Activated CD4-positive, alpha-beta T cell treated with anti-CD3 and anti-CD28 coated beads, Interleukin-2, amount 50 U/mL, for 4 hours (primary cell): ENCODE results near the gene DTX2.
"Not testable (repeated sequence)": the region's sequence is repeated elsewhere in the genome, so short reads cannot be mapped to it uniquely, and the experiment has no call there.

Source experiments
- DNase-seq, 2 experiments: peaks; one replicate each; pipeline ENCODE4 v3.0.0-alpha.2; 2020

DTX2 gene

DNA sequence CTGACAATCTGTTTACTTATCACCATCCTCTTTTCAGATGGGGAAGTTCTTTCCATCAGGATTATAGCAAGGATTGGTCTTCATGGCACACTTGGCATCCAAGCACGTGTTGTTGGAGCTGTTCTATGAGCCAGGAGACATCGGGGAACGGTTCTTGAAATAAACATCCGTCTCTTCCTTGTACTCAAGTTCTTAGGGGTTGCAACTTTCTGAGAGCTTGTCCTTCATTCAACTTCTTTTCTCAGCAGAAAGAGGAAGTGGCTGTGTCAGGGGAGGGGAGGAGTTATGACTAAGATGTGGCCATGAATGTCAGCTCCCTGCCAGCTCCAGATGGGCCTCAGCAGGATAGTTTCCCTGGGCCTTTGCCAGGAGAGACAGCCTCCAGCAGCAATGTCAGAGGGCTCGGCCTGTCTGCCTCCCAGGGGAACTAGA lies 15.9 kb upstream of the DTX2 start:
- DNase-seq: not testable (repeated sequence)

DNA sequence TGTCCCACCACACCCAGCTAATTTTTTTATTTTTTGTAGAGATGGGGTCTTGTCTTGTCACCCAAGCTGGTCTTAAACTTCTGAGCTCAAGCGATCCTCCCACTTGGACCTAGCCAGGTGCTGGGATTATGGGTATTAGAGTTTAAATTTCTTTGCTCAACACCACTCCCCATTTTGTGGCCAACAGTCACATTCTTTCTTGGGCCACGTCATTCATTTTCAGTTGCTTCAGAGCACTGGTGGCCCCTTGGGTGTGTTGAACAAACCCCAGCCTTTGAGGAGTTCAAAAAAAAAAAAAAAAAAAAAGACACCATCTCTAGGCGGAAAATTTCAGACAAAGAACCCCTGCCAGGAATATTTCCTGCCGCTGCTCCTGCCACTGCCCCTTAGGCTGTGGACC lies 4.5 kb upstream of the DTX2 start:
- DNase-seq: not testable (repeated sequence)

DNA sequence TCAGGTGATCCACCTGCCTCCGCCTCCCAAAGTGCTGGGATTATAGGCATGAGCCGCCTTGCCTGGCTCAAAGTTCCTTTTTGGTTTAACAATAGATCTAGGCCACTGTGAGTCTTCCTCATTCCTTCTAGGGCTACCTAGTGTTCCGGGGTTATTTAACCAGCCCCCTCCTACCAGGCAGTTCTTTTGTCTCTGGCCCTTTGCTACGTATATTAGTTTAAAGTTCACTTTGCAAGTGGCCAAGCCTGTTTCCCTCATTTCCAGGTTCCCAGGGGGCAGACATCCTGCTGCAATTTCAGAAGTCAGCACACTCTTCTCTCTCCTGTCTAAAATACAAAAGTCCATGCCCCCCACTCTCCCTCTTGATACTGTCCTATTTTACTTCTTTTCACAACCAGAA lies 3.0 kb upstream of the DTX2 start:
- DNase-seq: not testable (repeated sequence)

DNA sequence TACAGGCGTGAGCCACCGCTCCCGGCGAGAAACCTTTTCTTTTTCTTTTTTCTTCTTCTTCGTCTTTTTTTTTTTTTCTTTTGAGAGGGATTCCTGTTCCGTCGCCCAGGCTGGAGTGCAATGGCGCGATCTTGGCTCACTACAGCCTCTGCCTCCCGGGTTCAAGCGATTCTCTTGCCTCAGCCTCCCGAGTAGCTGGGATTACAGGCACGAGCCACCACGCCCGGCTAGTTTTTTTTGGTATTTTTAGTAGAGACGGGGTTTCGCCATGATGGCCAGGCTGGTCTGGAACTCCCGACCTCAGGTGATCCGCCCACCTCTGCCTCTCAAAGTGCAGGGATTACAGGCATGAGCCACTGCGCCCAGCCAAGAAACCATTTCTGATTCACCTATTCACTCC lies 742 bp upstream of the DTX2 start:
- DNase-seq: not testable (repeated sequence)

GRCh38 chr7:76462271-76462882 lies 868 bp downstream of the DTX2 start:
- not testable (repeated sequence) for DNase-seq

DNA sequence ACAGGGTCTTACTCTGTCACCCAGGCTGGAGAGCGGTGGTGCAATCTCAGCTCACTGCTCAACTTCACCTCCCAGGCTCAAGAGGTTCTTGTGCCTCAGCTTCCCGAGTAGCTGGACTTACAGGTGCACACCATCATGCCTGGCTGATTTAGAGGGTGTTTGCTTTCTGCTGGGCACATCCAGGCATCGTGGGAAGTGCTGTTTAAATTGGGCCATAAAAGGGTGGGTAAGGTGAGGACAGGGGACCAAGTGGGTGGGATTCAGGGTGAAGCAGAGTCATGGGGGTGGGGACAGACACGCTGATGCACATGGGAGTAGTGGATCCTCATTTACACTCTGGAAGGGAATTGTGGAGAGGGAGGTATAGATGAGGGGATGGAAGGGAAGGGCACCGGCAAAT lies 3.5 kb downstream of the DTX2 start:
- not testable (repeated sequence) for DNase-seq

- not testable (repeated sequence) for DNase-seq
Observed at GRCh38 chr7:76465950-76466349, 4.4 kb downstream of the DTX2 start.

- DNase-seq: not testable (repeated sequence)
Observed at GRCh38 chr7:76467743-76468404, 6.4 kb downstream of the DTX2 start.

DNA sequence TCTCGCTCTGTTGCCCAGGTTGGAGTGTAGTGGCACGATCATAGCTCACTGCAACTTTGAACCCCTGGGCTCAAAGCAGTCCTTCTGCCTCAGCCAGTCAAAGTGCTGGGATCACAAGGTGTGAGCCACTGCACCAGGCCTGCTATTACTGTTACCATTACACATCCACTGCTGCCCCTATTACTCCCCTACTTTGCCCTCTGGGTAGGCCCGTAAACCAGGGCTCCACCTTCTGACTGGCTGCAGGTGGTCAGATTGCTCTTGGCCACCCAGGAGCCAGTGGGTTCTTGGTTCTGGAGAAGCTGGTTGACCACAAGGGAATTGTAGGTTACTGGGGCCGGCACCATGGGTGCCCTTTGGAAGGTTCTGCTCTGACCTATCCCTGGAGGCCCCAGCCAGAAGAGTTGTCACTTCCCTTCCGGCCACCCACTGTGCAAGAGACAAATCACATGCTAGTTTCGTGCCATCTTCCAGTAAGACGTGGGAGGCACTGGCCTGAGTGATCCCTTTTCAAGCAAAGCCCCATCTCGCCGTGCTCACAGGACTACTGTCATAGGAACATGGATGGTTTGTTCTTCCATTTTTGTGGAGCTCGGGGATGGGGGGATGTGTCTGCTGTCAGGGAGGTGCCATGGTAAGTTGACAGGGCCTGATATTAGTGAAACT lies 10.2 kb downstream of the DTX2 start:
- DNase-seq: not testable (repeated sequence)

DNA sequence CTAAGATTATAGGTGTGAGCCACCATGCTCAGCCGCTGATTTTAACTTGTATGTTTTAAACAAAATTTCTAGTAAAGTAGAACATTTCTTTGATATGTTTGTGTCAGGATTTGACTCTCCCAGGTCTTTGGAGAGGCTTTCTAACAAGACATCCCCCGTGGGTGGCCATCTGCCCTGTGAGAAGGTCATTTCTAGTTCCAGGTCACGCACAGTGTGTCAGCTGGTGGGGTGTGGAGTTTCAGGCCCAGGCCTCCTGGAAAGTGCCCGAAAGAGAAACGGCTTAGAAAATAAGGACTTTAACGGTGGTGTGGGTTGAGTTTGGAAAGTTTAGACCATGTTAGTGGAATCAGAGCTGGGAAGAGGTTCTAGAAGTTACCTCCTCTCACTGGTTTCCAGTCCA lies 11.6 kb downstream of the DTX2 start:
- DNase-seq: not testable (repeated sequence)

- not testable (repeated sequence) for DNase-seq
Observed at GRCh38 chr7:76476280-76476679, 14.8 kb downstream of the DTX2 start.

DNA sequence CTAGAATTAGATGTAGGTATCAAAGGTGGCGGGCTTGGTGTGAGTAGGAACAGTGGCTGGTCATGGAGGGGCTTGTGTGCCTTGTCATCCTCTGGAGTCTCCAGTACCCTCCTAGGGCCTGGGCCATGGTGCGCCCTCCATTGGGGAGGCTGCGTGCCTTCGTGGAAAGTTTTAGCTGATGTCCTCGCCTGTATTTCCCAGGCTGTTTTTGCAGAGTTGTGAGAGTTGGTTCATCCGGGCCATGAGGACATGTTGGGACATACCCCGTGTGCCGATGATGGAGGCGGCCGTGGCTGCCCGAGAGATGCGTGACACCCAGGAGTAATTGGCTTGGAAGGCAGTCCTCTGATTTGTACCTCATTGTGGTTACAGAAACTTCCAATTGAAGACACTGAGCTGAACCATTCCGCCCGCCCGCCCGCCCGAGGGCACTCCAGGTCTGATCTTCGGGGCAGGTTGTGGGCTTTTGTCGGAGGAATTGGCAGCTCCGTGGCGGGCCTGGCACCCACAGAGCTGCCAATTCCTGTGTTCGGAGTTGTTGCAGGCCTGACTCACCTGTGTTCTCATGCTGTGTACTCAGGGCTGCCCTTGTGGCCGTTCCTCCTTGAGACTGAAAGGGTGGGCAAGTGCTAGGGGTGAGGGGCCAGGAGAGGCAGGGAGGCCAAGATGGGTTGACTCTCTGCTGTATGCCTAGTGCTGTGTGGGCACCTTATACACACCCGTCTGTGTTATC lies 15.4 kb downstream of the DTX2 start:
- DNase-seq: not testable (repeated sequence)

DNA sequence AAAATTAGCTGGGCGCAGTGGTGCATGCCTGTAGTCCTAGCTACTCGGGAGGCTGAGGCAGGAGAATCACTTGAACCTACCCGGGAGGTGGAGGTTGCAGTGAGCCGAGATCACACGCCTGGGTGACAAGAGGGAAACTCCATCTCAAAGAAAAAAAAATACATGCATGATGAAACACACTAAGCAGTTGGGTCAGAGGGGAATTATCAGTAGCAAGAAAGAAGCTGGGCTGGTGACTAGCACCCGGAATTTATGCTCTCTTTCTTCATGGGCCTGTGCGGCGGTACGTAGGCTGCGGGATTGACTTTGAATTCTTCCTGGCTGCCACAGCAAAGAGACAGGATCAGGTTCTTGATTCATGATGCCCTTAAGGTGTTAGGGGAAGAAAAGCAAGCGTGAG lies 18.1 kb downstream of the DTX2 start:
- not testable (repeated sequence) for DNase-seq

- DNase-seq: not testable (repeated sequence)
Observed at GRCh38 chr7:76480403-76481253, 19.1 kb downstream of the DTX2 start.

DNA sequence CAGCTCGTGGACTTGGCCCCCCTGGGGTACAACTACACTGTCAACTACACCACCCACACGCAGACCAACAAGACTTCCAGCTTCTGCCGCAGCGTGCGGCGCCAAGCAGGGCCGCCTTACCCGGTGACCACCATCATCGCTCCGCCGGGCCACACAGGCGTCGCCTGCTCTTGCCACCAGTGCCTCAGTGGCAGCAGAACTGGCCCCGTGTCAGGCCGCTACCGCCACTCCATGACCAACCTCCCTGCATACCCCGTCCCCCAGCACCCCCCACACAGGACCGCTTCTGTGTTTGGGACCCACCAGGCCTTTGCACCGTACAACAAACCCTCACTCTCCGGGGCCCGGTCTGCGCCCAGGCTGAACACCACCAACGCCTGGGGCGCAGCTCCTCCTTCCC lies 21.2 kb downstream of the DTX2 start:
- not testable (repeated sequence) for DNase-seq

DNA sequence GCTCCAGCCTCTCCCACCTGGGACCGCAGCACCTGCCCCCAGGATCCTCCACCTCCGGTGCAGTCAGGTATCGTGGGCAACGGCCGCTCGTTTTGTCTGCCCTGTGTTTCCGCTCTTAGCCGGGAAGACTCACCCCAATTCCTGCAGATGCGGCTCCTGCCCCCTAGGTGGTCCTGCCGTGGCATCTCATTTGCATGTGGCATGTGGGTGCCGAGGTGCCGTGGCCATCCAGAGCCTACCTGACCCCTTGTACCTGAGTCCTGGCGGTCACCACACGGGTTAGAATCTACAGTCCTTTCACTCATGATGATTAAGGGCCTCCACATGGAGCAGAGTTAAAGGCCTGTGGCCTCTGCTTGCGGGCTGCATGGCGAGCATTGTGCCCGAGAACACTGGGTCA lies 21.6 kb downstream of the DTX2 start:
- not testable (repeated sequence) for DNase-seq

DNA sequence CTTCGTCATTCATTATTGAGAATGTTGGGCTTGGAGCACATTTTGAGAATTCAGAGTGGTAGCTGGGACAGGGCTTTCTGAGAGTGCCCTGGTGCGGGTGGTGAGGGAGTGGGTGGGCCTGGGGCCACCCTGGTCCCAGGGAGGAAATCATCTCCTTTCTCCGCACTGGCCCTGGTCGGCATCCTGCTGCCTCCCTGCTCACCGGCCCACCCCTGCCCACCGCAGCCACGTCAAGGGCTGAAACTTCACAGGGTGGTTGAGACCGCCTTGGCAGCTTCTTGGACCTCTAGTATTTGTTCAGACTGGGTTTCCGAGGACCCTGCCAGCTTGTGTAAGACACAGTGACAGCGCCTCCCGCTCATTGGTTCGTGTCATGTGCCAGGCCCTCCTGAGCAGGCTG lies 22.9 kb downstream of the DTX2 start:
- DNase-seq: not testable (repeated sequence)

DNA sequence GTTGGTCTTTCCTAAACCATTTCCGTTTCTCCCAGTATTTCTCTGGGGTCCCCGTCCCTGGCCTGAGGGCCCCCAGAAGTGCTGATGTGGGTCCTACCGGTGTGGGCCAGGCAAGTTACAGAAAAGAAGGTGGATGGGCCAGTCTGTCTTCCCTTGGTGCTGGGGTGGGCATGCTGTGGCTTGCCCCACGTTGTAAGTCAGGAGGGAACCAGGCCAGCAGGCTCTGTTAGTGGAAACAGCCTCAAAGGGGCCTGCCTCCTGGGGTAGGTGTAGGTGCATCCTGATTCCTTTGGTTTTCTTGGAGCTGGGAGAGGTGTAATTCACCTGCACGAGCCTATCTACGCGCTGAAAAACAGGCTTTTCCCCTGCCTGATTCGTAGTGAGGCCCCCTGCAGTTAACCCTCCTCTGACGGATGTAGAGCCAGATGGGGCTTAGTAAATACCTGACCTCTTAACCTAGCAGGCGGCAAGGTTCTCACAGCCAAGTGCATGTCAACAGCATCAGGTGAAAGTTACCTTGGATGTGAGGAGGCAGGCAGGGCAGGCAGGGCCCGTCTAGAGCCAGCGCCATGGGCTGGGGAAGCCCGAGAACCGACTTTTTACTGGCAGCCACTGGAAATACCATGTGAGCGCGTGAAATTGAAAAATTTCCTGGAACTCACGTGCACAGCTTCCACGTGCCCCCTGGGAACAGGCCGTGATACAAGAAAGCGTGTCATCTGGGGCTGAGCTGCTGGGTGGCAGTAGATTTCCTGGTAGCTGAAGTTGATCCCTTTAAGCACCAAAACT lies 24.5 kb downstream of the DTX2 start:
- DNase-seq: not testable (repeated sequence)

DNA sequence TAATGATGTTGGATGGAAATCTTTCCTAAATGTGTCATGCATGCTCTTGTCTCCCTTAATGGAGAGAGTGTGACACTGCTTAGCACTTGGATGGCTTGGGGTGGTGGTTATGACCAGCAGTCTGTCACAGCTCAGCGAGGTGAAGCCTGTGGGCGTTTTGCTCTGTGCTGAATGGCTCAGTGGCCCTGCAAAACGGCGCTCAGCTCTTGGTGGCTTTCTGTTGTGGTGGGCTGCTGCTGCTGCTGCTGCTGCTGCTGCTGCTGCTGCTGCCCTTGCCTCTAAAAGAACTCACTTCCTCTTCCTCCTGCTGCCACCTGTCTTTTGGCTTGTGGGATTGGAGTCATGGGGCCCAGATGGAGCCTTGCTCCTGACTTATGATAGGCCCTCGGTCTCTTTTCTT lies 25.1 kb downstream of the DTX2 start:
- DNase-seq: peak in 1 of 2 experiments; percentile 19

- DNase-seq: not testable (repeated sequence)
Observed at GRCh38 chr7:76487969-76488368, 26.5 kb downstream of the DTX2 start.

DNA sequence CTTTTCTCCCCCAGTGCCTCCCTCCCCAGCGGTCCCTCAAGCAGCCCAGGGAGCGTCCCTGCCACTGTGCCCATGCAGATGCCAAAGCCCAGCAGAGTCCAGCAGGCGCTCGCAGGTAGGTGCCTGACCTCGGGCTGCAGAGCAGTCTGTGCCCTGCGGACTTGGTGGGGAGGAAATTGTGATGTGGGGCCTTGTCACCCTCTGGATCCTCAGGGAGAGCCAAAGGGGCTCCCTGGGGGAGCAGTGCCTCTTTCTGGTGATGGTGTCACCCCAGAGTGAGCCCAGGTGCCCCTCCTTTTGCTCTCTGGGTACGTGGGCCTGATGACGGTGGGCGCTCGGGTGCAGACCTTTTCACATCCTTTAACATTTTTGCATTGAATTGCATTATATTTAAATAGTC lies 30.6 kb downstream of the DTX2 start:
- not testable (repeated sequence) for DNase-seq
